ENCODE data around the gene BSN.

DNA sequence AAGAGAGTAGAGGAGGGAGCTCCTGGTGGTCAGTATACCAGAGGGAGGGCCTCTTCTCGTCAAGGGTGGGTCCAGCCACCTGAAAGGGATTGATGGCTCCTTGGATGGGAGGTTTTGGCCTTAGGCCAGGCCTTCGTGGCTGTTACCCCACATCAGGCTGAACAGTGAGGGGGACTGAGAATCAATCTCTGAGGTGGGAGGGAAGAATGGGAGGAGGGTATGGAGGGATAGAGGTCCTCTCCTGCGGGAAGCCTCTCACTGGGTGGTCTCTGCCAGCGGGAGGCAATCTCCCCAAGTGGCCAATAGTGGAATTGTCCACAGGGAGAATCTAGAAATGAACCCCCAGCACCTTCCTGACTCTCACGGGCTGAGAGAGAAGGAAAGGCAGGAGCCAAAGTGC, 53.5 kb downstream of the BSN start:
- TF ChIP-seq ZNF660 (tag by site-specific recombination; IDR thresholded peaks at IDR 0.05) (no peak), YY1 (tag by site-specific recombination; IDR thresholded peaks at IDR 0.05) (no peak), ZBTB7A (tag by site-specific recombination; IDR thresholded peaks at IDR 0.05; ENCODE audit: low read depth) (no peak), ZNF560 (tag by site-specific recombination; IDR thresholded peaks at IDR 0.05; ENCODE audit: borderline replicate concordance) (no peak), REPIN1 (tag by site-specific recombination; IDR thresholded peaks at IDR 0.05; ENCODE audit: low read depth) (no peak), ZNF2 (tag by site-specific recombination; IDR thresholded peaks at IDR 0.05) (no peak), ZNF843 (tag by site-specific recombination; IDR thresholded peaks at IDR 0.05) (no peak), TCF7L2 (IDR thresholded peaks at IDR 0.05; ENCODE audit: borderline replicate concordance, low read depth, low read length) (no peak), ZNF555 (tag by site-specific recombination; conservative IDR thresholded peaks at IDR 0.05) (no peak)
- TF ChIP-seq, protein P1, sequence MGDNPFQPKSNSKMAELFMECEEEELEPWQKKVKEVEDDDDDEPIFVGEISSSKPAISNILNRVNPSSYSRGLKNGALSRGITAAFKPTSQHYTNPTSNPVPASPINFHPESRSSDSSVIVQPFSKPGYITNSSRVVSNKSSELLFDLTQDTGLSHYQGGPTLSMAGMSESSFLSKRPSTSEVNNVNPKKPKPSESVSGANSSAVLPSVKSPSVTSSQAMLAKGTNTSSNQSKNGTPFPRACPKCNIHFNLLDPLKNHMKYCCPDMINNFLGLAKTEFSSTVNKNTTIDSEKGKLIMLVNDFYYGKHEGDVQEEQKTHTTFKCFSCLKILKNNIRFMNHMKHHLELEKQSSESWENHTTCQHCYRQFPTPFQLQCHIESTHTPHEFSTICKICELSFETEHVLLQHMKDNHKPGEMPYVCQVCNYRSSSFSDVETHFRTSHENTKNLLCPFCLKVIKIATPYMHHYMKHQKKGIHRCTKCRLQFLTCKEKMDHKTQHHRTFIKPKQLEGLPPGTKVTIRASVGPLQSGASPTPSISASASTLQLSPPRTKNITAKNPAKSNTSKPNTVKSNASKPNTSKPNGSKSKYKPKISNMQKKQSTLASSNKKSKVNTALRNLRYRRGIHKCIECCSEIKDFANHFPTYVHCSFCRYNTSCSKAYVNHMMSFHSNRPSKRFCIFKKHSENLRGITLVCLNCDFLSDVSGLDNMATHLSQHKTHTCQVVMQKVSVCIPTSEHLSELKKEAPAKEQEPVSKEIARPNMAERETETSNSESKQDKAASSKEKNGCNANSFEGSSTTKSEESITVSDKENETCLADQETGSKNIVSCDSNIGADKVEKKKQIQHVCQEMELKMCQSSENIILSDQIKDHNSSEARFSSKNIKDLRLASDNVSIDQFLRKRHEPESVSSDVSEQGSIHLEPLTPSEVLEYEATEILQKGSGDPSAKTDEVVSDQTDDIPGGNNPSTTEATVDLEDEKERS (tag by site-specific recombination; IDR thresholded peaks at IDR 0.05): no peak
- TF ChIP-seq, protein P2, sequence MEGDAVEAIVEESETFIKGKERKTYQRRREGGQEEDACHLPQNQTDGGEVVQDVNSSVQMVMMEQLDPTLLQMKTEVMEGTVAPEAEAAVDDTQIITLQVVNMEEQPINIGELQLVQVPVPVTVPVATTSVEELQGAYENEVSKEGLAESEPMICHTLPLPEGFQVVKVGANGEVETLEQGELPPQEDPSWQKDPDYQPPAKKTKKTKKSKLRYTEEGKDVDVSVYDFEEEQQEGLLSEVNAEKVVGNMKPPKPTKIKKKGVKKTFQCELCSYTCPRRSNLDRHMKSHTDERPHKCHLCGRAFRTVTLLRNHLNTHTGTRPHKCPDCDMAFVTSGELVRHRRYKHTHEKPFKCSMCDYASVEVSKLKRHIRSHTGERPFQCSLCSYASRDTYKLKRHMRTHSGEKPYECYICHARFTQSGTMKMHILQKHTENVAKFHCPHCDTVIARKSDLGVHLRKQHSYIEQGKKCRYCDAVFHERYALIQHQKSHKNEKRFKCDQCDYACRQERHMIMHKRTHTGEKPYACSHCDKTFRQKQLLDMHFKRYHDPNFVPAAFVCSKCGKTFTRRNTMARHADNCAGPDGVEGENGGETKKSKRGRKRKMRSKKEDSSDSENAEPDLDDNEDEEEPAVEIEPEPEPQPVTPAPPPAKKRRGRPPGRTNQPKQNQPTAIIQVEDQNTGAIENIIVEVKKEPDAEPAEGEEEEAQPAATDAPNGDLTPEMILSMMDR (tag by site-specific recombination; IDR thresholded peaks at IDR 0.05): no peak
- TF ChIP-seq, protein P3, sequence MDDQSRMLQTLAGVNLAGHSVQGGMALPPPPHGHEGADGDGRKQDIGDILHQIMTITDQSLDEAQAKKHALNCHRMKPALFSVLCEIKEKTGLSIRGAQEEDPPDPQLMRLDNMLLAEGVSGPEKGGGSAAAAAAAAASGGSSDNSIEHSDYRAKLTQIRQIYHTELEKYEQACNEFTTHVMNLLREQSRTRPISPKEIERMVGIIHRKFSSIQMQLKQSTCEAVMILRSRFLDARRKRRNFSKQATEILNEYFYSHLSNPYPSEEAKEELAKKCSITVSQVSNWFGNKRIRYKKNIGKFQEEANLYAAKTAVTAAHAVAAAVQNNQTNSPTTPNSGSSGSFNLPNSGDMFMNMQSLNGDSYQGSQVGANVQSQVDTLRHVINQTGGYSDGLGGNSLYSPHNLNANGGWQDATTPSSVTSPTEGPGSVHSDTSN (CRISPR knock-in tag; IDR thresholded peaks at IDR 0.05): no peak
- TF ChIP-seq, protein P4, sequence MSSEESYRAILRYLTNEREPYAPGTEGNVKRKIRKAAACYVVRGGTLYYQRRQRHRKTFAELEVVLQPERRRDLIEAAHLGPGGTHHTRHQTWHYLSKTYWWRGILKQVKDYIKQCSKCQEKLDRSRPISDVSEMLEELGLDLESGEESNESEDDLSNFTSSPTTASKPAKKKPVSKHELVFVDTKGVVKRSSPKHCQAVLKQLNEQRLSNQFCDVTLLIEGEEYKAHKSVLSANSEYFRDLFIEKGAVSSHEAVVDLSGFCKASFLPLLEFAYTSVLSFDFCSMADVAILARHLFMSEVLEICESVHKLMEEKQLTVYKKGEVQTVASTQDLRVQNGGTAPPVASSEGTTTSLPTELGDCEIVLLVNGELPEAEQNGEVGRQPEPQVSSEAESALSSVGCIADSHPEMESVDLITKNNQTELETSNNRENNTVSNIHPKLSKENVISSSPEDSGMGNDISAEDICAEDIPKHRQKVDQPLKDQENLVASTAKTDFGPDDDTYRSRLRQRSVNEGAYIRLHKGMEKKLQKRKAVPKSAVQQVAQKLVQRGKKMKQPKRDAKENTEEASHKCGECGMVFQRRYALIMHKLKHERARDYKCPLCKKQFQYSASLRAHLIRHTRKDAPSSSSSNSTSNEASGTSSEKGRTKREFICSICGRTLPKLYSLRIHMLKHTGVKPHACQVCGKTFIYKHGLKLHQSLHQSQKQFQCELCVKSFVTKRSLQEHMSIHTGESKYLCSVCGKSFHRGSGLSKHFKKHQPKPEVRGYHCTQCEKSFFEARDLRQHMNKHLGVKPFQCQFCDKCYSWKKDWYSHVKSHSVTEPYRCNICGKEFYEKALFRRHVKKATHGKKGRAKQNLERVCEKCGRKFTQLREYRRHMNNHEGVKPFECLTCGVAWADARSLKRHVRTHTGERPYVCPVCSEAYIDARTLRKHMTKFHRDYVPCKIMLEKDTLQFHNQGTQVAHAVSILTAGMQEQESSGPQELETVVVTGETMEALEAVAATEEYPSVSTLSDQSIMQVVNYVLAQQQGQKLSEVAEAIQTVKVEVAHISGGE (tag by site-specific recombination; conservative IDR thresholded peaks at IDR 0.05; ENCODE audit: low read depth): no peak
